G401 (cell line): ENCODE measurements around the gene PPP4R3B. TPM values are rescaled to one million over a fixed set of nuclear protein-coding genes. Genes with fewer than 3 reads are reported as not detected.

ENCODE experiments used
- DNase-seq: peaks from one replicate; pipeline ENCODE4 v3.0.0-alpha.2; 2015; ENCODE audit warnings: low spot score
- in situ Hi-C: cut with HindIII; loops from 2 replicates; pipeline ENCODE4 v1.10.0; 2016; ENCODE audit warnings: low sequenced_read_pairs, mixed read lengths
- total RNA-seq: library from RNA; depleted of rRNA; stranded (reverse); fragments of >200 nt; shearing (Covaris generic); gene quantifications from 2 replicates; pipeline ENCODE4 v1.2.3, GENCODE V29; 2014; rRNA removed

Gene PPP4R3B
- total RNA-seq: 14.7 and 24.2 TPM in 2 replicates

- in situ Hi-C loops: no loop called here
- DNase-seq: peak; percentile 99
These were observed at the start of gene PPP4R3B for GRCh38 chr2:55617175-55618024. PPP4R3B (minus strand) TSS chr2:55617622; CDS start chr2:55617285, 337 bp downstream.

GRCh38 chr2:55653255-55653654 lies 35.8 kb upstream of the PPP4R3B start:
- in situ Hi-C loops: no loop called here
- no peak for DNase-seq

DNA sequence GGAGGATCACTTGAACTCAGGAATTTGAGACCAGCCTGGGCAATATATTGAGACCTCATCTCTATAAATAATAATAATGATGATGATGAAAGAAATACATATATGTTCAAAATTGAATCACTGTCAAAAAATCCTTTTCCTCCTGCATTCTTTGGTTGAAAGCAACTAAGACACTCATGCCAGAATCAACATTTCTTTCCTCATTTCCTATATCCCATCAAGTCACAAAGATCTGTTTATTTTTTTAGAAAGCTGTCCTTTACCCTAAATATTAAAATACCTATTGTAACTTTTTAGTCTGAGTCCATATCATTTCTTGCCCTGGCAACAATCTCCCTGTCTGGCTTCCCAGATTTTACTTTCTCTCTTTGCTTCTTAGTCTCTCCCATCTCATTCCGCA lies 31.8 kb upstream of the PPP4R3B start:
- DNase-seq: no peak
- in situ Hi-C loops: no loop called here

- DNase-seq: no peak
- in situ Hi-C loops: no loop called here
These were observed 19.4 kb upstream of the PPP4R3B start for GRCh38 chr2:55636831-55637230.

DNA sequence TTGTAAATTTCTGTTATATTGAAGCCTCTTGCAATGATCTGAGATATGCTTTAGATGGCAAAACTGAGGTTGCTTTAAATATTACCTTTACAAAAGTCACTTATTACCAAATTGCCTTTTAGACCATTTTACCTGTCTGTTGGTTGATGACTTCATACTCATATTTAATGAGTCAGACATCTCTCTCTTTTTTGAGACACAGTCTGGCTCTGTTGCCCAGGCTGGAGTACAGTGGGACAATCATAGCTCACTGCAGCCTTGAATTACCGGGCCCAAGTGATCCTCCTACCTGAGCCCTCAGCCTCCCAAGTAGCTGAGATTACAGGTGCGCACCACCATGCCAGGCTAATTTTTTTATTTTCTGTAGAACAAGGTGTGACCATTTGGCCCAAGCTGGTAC lies 11.5 kb upstream of the PPP4R3B start:
- in situ Hi-C loops: no loop called here
- no peak for DNase-seq

- no peak for DNase-seq
- in situ Hi-C loops: no loop called here
These were observed 10.5 kb upstream of the PPP4R3B start for GRCh38 chr2:55627915-55628314.

DNA sequence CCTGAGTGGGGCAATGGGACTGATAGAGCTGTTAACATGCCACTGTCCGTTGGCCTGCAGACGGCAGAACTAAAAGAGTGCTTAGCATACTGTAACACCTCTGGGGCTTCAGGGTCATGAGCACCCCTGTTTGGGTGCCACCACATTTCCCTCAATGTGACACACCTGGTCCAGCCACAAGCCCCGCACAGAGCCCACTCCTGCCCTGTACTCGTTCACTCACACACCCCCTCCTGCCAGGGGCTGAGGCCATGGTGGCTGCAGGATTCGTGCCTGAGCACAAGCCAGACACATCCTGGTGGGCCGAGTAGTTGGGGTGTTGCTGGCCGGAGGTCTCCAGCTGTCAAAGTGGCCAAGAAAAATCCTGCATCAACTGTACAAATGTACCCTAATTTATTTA lies 4.4 kb upstream of the PPP4R3B start:
- DNase-seq: no peak
- in situ Hi-C loops: no loop called here

DNA sequence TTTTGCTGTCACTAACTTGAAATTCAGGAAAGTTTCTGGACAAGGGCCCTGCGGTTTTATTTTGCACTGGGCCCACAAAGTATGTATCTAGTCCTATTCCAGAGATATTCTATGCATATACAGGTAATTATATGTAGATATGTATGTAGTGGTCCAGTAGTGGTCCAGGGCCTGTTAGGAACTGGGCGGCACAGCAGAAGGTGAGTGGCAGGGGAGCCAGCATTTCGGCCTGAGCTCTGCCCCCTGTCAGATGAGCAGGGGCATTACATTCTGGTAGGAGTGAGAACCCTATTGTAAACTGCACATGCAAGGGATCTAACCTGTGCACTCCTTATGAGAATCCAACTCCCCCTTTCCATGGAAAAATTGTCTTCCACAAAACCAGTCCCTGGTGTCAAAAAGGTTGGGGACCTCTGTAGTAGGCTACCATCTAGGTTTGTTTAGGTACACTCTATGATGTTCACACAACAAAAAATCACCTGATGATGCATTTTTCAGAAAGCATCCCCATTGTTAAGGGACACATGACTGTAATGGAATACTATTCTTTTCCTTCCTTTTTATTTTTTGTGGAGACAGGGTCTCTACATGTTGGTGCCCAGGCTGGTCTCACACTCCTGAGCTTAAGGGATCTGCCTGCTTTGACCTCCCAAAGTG lies 2.8 kb upstream of the PPP4R3B start:
- in situ Hi-C loops: no loop called here
- peak; percentile 9 for DNase-seq

GRCh38 chr2:55618275-55619055 lies 1.0 kb upstream of the PPP4R3B start:
- peak; percentile 86 for DNase-seq
- in situ Hi-C loops: no loop called here

GRCh38 chr2:55618025-55618274 lies 528 bp upstream of the PPP4R3B start:
- in situ Hi-C loops: no loop called here

DNA sequence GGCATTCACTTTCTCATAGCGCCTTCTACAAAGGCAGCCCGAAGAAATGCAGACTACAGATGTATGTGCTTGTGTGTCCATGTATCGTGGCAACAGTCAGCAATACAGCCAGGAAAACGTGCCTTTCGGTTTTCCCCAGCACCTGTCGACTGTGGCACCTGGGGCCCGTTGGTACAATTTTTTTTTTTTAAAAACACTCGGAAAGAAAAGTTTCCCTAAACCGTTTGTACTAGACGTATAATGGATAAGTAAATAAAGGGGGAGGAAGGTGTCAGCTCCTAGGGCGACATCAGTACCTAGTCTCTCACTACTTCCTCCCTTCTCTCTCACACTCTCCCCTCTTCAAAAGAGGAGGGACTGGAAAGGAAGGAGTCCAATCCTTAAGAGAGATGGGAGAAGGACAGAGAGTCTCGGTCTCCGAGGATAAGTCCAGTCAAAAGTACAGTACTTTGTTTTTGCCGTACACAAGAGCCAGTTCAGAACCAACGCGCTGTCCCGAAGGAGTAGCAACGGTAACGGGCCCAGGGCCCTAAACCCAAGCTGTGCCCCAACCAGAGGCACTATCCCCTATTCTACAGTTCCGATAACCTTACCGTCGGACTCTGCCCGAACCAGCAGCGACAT lies 759 bp downstream of the PPP4R3B start:
- in situ Hi-C loops: no loop called here
- DNase-seq: peak; percentile 34

More at GRCh38 chr2:55618025-55618274, 528 bp upstream of the PPP4R3B start:
- no peak for DNase-seq

- in situ Hi-C loops: no loop called here
- DNase-seq: no peak
These were observed 5.4 kb downstream of the PPP4R3B start for GRCh38 chr2:55611997-55612396.

DNA sequence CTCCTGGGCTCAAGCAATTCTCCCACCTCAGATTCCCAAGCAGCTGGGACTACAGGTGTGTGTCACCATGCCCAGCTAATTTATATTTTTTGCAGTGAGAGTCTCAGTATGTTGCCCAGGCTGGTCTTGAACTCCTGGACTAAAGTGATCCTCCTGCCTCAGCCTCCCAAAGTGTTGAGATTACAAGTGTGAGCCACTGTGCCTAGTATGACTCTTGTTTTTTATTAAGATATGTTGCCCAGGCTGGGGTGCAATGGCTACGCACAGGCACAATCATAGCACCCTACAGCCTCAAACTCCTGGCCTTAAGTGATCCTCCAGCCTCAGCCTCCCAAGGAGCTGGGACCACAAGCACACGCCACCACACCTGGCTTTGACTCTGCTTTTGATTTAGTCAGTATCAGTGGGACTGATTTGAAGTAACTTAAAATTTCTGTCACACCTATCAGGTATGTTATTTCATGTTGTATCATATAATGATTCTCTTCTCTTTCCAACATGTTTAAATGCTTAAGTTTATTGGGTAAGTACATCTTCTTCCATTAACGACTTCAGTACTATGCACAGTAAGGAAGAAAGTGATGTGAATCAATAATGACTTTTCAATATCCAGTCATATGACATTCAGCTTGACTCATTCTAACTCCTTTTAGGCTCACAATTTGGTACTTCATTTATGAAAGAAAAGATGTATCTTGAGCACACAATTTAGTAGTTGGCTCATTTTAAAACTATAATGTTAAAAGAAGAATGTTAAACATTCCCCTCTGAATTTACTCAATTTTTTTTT lies 6.3 kb downstream of the PPP4R3B start:
- in situ Hi-C loops: no loop called here
- DNase-seq: no peak

DNA sequence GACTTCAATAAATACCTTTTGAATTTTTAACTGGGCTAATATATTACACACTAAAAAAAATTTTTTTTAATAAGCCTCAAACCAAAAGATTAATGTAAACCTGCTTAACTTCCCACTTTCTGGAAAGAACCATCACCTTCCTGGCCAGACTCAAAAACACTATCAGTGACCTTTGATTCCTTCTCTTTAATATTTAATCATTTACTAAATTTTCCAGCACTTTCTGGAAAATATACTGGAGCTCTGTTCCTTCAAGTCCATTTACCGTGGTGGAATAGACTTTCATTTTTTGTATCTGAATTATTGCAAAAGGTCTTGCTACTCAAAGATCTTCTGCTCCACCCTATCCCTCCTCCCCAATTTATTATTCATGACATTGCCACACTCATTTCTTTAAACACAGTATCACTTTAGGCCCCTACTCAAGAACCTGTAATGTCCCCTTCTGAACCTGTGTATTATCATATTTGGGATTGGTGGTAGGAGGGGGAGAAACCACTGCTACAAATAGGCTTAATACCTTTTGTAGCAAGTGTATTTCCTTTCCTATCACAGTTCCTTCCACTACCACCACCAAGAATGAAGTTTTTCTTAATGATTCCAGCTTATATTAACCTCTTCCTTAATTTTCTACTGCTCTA lies 7.4 kb downstream of the PPP4R3B start:
- no peak for DNase-seq
- in situ Hi-C loops: no loop called here

DNA sequence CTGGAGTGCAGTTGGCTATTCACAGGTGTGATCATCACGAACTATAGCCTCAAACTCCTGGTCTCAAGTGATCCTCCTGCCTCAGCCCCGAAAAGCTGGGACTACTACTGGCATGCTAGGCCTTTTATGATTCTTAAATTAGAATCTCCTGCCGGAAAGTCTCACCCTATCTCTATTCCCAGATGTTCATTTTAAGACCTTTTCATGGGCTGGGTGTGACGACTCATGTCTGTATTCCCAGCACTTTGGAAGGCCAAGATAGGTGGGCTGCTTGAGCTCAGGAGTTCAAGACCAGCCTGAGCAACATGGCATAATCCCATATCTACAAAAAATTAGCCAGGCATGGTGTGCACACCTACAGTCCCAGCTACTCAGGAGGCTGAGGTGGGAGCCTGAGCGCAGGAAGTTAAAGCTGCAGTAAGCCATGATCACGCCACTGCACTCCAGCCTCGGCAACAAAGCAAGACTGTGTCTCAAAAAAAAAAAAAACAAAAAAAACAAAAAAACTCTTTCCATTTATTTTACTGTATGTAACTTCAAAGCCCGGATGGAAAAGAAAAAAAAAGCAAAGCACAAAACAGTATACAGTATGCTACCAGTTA lies 8.1 kb downstream of the PPP4R3B start:
- in situ Hi-C loops: no loop called here

GRCh38 chr2:55607717-55608116 lies 9.7 kb downstream of the PPP4R3B start:
- no peak for DNase-seq
- in situ Hi-C loops: no loop called here

More for the DNA sequence above, 8.1 kb downstream of the PPP4R3B start:
- no peak for DNase-seq

DNA sequence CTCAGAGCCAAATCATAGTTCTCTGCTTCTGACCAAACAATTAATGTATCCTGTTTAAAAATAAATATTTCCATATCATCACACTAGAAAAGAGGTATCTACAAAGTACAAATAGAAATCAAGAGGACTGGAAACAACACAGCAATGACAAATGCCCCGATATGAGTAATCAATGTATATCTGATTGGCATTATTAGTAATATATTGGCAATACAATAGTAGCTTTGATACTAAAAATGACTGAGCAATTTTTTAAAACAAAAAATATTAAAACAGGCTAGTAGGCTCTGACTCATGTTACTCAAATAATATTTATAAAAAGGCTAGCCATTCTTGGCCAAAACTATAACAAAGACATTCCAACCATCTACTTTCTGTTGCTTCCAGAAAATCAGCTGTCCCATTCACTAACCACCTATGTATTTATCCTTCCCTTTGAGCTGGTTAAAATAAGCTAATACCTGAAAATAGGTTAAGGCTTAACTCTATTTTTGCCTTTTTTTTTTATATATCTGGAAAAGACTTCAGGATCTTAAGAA lies 13.3 kb downstream of the PPP4R3B start:
- in situ Hi-C loops: no loop called here
- no peak for DNase-seq

DNA sequence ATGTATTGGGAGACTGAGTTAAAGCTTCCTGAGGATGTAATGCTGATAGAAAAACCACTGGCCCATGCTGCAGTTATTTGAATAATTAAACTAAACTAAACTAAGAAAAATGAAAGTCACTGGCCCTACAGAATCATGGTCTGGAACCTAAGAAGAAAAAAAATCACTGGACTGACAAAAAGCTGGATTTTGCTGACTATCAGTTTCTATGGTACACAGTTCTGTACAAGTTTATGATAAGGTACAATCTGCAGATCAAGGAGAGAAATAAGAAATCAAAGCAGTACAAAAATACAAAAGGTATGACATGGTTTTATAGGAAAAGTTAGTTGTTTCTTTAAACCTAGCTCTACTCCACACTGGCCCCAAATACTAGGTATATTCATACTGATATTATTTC lies 15.6 kb downstream of the PPP4R3B start:
- DNase-seq: no peak
- in situ Hi-C loops: no loop called here
